Measurements from ENCODE around the gene FARP1.

Gene FARP1

GRCh38 chr13:98320561-98321105 lies 177.7 kb downstream of the FARP1 start:
- H3K27ac ChIP-seq: no peak overlapping the region
- TF ChIP-seq CTCF (conservative IDR thresholded peaks at IDR 0.05) (no peak), ZFX (IDR thresholded peaks at IDR 0.05) (no peak)

GRCh38 chr13:98321395-98321794 lies 178.5 kb downstream of the FARP1 start:
- H3K27ac ChIP-seq: no peak overlapping the region
- TF ChIP-seq CTCF (conservative IDR thresholded peaks at IDR 0.05) (no peak), ZFX (IDR thresholded peaks at IDR 0.05) (no peak)

- no peak overlapping the region for H3K27ac ChIP-seq
- TF ChIP-seq ZFX (IDR thresholded peaks at IDR 0.05) (no peak), CTCF (conservative IDR thresholded peaks at IDR 0.05) (no peak)
Observed at GRCh38 chr13:98322091-98322718, 179.3 kb downstream of the FARP1 start.

GRCh38 chr13:98324105-98324504 lies 181.2 kb downstream of the FARP1 start:
- no peak for TF ChIP-seq ZFX (IDR thresholded peaks at IDR 0.05)
- TF ChIP-seq CTCF (conservative IDR thresholded peaks at IDR 0.05): no peak
- no peak overlapping the region for H3K27ac ChIP-seq

- H3K27ac ChIP-seq: no peak overlapping the region
- TF ChIP-seq CTCF (conservative IDR thresholded peaks at IDR 0.05) (no peak), ZFX (IDR thresholded peaks at IDR 0.05) (no peak)
Observed at GRCh38 chr13:98325724-98326123, 182.8 kb downstream of the FARP1 start.

- no peak overlapping the region for H3K27ac ChIP-seq
- TF ChIP-seq CTCF (conservative IDR thresholded peaks at IDR 0.05) (no peak), ZFX (IDR thresholded peaks at IDR 0.05) (no peak)
Observed at GRCh38 chr13:98326291-98326690, 183.4 kb downstream of the FARP1 start.

- no peak overlapping the region for H3K27ac ChIP-seq
- TF ChIP-seq CTCF (conservative IDR thresholded peaks at IDR 0.05) (no peak), ZFX (IDR thresholded peaks at IDR 0.05) (no peak)
Observed at GRCh38 chr13:98327371-98328270, 184.7 kb downstream of the FARP1 start.

Measured in C4-2B (cell line).